OCI-LY1 (cell line): ENCODE measurements around the gene TMEM220.
"Not testable (repeated sequence)": the region's sequence is repeated elsewhere in the genome, so short reads cannot be mapped to it uniquely, and the experiment has no call there.

Experiments used
- EZH2 ChIP-seq: fragments of 200-600 bp; sonication (generic), shearing (Covaris generic); IDR thresholded peaks from 2 replicates; pipeline ENCODE4 v1.8.0; 2017; ENCODE audit warnings: borderline replicate concordance, mixed run types, mild to moderate bottlenecking, antibody characterized with exemption, low read length, moderate library complexity, mixed read lengths
- TF ChIP-seq, protein P1 (sequence below): fragments of 200-600 bp; sonication (generic), shearing (Covaris generic); IDR thresholded peaks from 2 replicates; pipeline ENCODE4 v1.5.1; 2017; ENCODE audit warnings: mild to moderate bottlenecking, antibody characterized with exemption, low read length, moderate library complexity, mixed read lengths

DNA sequence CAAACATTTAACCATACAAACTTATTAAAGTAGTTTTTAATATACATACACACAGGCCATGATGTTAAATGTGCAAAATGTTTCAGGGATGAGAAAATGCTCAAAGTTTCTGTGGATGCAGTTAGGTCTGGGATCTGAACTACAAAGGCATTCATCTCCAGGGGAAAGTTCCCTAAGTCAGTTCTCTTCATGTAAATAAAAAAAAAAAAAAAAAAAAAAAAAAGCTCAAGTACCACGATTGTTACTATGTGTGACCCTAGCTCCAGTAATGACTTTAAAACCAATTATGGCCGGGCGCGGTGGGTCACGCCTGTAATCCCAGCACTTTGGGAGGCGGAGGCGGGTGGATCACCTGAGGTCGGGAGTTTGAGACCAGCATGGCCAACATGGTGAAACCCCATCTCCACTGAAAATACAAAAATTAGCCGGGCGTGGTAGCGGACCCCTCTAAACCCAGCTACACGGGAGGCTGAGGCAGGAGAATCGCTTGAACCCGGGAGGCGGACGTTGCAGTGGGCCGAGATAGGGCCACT lies 33.9 kb downstream of the TMEM220 start:
- TF ChIP-seq, protein P1, sequence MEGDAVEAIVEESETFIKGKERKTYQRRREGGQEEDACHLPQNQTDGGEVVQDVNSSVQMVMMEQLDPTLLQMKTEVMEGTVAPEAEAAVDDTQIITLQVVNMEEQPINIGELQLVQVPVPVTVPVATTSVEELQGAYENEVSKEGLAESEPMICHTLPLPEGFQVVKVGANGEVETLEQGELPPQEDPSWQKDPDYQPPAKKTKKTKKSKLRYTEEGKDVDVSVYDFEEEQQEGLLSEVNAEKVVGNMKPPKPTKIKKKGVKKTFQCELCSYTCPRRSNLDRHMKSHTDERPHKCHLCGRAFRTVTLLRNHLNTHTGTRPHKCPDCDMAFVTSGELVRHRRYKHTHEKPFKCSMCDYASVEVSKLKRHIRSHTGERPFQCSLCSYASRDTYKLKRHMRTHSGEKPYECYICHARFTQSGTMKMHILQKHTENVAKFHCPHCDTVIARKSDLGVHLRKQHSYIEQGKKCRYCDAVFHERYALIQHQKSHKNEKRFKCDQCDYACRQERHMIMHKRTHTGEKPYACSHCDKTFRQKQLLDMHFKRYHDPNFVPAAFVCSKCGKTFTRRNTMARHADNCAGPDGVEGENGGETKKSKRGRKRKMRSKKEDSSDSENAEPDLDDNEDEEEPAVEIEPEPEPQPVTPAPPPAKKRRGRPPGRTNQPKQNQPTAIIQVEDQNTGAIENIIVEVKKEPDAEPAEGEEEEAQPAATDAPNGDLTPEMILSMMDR: not testable (repeated sequence)
- TF ChIP-seq EZH2: not testable (repeated sequence)
